Measurements from ENCODE around the gene TSPAN12. TPM values are rescaled to one million over a fixed set of nuclear protein-coding genes. Genes with fewer than 3 reads are reported as not detected.

TSPAN12 gene
- total and polyA plus RNA-seq, 2 of the 4 experiments (the other 2 are of a cell fraction) = 0.36 to 0.72 TPM

DNA sequence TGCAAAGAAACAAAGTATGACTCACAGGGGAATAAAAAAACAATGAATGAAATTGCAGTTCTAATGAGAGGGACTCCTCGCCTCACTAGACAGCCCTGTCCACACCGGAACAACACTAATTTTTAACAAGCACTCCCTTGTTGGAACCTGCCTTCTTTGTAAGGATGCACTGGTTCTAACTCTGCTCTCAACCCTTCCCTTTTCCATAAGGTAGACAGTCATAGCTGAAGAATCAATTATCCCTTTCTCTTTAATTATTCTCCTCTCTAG is 65.1 kb downstream of the TSPAN12 start:
- no peaks in the 10 kb centered on the region for H3K27me3 ChIP-seq (ENCODE audit: control insufficient read depth, insufficient read depth, low read length)
- in situ Hi-C loops (cut with MboI; ENCODE audit: low sequenced_read_pairs) = no loop called here
- no peak overlapping the region for H3K4me3 ChIP-seq (ENCODE audit: insufficient read depth, low read depth, low read length)
- H3K9me1 ChIP-seq (ENCODE audit: insufficient read depth, low read length) = 0 out of 2 replicates have a peak, but pooled peaks cover 5% of the 10 kb centered on the region
- H3K4me1 ChIP-seq (ENCODE audit: control insufficient read depth, insufficient read depth, low read length) = peaks cover 2% of the 10 kb centered on the region; the same call in 1 of the 2 replicates
- no peak overlapping the region for H2BK20ac ChIP-seq (ENCODE audit: low read depth, low read length)
- H3K36me3 ChIP-seq (ENCODE audit: control insufficient read depth, insufficient read depth, low read length) = peaks cover 7% of the 10 kb centered on the region; the same call in 1 of the 2 replicates
- intact Hi-C loops (cut with micrococcal nuclease) = loop anchor here (1.0 to 5.0 kb wide), 4 partner anchors 65 to 315 kb away; no protein-coding TSS in a partner anchor
- no peak overlapping the region for H3K56ac ChIP-seq (ENCODE audit: extremely low read depth, insufficient read depth, low read length)
- no peak overlapping the region for H3K4ac ChIP-seq (ENCODE audit: low read depth, low read length)
- no TSS peak for BruUV-seq (replicated peaks)
- no peak overlapping the region for H3K14ac ChIP-seq (replicated peaks; ENCODE audit: low read depth, low read length)
- POLR2A ChIA-PET (ENCODE audit: unreplicated experiment) = no interaction called here
- ATAC-seq (ENCODE audit: low read depth) = no peak
- CTCF ChIA-PET = interaction anchor here (1.0 to 2.4 kb wide), 9 partner anchors 9 to 149 kb away, joined by 3 to 14 read pairs (median 5); partner anchors contain the start of gene TSPAN12
- H3K9me3 ChIP-seq (ENCODE audit: control insufficient read depth, insufficient read depth, low read length) = no peaks in the 10 kb centered on the region
- no peak overlapping the region for H2AK5ac ChIP-seq (ENCODE audit: low read depth, low read length)
- H3K27ac ChIP-seq (ENCODE audit: insufficient read depth, low read length) = no peak overlapping the region
- DNase-seq = no peak
- no peak overlapping the region for H2BK15ac ChIP-seq (ENCODE audit: low read depth, low read length)
- no peak overlapping the region for H2AFZ ChIP-seq (replicated peaks; ENCODE audit: low read length, poor library complexity)
- H2BK5ac ChIP-seq (ENCODE audit: low read depth, low read length, poor library complexity, severe bottlenecking) = no peak overlapping the region
- H2BK120ac ChIP-seq (ENCODE audit: low read depth, low read length) = no peak overlapping the region
- no peaks in the 10 kb centered on the region for H4K20me1 ChIP-seq (ENCODE audit: insufficient read depth, low read length)
- H4K91ac ChIP-seq (ENCODE audit: insufficient read depth, low read depth, low read length) = no peak overlapping the region
- dilution Hi-C loops (cut with HindIII; ENCODE audit: low sequenced_read_pairs, unreplicated experiment) = no loop called here
- H4K8ac ChIP-seq (ENCODE audit: low read depth in 2 of 2, low read length in 2 of 2) = no peak overlapping the region
- H3K18ac ChIP-seq (ENCODE audit: low read depth, low read length) = no peak overlapping the region
- TF ChIP-seq FOS (IDR thresholded peaks at IDR 0.05; ENCODE audit: low read depth, low read length) = no peak
- no peak for TF ChIP-seq USF2 (IDR thresholded peaks at IDR 0.05; ENCODE audit: low read depth, low read length)
- no peak for TF ChIP-seq CTCF (conservative IDR thresholded peaks at IDR 0.05; ENCODE audit: low read depth, low read length)
- no peak for TF ChIP-seq MXI1 (IDR thresholded peaks at IDR 0.05; ENCODE audit: borderline replicate concordance, low read depth, low read length)
- TF ChIP-seq BHLHE40 (IDR thresholded peaks at IDR 0.05; ENCODE audit: low read depth, low read length) = no peak
- TF ChIP-seq MAFK (IDR thresholded peaks at IDR 0.05; ENCODE audit: low read depth, low read length) = no peak
- TF ChIP-seq POLR2A (IDR thresholded peaks at IDR 0.05; ENCODE audit: low read depth, low read length) = no peak
- WGBS, 2 experiments (ENCODE audit: extremely low coverage in 2 of 2, insufficient read length in 1 of 2) = 100% methylated on average over 1 of the region's 2 CpGs; no CpG with 5 or more reads in 1 of the 2 experiments
- H3K23ac ChIP-seq (ENCODE audit: low read depth, low read length) = no peak overlapping the region
- H2AK9ac ChIP-seq (replicated peaks; ENCODE audit: low read depth, low read length, poor library complexity) = no peak overlapping the region
- no peak overlapping the region for H4K5ac ChIP-seq (ENCODE audit: low read depth, low read length)
- no peak overlapping the region for H3K4me2 ChIP-seq (ENCODE audit: low read depth, low read length)
- H3K9ac ChIP-seq (ENCODE audit: low read depth, low read length) = no peak overlapping the region
- H3K79me1 ChIP-seq (ENCODE audit: low read depth in 1 of 2, low read length in 2 of 2) = no peaks in the 10 kb centered on the region
